ENCODE results near the gene TTLL10.

The TTLL10 gene

DNA sequence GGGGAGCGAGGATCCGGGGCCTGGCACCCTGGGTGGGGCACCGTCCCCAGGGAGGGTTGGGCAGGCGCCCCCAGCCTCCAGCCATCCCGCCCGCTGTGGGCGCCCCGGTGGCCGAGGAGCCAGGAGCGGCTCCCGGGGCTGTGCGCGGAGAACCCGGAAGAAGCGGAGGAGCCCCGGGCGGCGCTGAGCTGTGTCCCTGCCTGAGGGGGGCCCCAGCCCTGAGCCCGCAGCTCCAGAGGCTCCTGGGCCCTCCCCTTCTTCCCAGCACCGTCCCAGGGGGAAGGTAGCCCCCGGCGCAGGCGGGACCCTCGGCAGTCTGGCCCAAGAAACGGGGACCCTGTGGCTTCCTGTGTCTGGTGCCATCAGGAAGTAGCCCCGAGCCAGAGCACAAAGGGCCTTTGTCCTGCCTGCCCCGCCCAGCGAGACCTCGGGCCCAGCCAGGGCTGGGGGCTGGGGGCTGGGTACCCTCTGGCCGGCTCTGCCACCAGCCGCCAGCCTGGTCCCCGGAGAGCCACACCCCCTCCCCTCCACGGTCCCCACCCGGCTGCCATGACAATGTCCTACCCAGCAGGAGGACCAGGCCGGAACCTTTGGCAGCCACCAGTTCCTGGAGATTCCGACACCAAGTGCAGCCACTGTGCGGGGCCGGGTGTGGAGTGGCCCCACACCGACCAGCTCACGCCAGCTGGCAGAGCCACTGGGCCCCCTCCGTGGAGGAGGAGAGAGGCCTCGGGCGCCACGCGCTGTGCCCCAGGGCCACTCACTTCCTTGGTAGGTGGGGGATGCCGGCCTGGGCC is 15.6 kb upstream of the TTLL10 start:
- no peak for DNase-seq (ENCODE audit: low read depth in 3 of 3)

DNA sequence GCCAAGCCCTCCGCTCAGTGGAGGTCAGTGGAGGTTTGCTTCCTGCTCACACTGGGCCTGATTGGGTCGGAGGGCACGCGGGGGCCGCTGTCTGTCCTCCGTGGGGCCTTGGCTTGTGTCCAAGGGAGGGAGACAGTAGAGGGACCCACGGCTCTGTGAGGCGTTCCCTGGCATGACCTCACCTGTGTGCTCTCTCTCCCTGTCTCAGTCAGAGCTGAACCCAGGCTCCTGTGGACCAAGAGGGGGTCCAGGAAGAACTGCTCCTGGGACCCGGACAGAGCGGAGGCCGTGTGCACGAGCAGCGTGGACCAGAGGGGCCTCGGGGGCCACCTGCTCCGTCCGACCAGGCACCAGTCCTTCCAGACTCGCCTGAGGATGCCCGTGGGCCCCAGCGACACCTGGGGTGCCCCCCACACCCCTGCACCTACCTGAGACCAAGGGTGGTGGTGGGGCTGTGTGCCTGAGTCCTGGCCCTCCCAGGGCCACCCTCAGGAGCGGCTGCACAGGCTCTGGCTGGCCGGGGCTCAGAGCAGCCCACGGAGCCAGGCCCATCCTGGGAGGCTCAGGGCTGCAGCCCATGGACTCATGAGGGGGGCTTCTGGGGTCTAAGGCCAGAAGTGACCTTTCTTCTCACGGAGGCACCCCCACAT is 13.3 kb upstream of the TTLL10 start:
- DNase-seq (ENCODE audit: low read depth in 3 of 3): no peak

DNA sequence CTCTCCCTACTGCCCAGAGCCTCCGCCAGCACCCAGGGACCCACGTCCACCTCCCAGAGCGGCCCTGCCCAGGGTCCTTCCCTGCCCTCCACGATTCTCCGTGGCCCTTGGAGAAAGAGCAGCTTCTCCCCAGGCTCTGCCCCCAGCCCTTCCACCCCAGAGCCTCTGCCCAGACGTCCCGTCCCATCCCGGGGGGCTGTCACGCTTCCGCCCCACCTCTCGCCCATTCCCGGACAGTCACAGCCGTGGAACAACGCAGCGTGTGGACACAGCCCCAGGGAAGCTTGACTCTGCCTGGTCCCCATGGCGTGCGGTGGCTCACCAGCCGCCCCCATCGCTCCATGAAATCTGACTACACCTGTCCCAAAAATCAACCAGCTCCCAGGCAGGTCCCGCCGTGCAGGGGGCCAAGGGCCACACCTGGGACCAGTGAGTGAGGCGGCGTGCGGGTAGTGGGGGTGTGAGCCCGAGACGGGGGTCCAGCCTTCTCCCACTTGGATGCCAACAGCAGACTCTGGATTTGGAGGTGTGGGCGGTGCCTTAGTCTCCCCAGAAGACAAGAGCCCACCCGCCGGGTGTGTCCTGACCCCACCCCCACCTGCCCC is 12.5 kb upstream of the TTLL10 start:
- no peak for DNase-seq (ENCODE audit: low read depth in 3 of 3)

DNA sequence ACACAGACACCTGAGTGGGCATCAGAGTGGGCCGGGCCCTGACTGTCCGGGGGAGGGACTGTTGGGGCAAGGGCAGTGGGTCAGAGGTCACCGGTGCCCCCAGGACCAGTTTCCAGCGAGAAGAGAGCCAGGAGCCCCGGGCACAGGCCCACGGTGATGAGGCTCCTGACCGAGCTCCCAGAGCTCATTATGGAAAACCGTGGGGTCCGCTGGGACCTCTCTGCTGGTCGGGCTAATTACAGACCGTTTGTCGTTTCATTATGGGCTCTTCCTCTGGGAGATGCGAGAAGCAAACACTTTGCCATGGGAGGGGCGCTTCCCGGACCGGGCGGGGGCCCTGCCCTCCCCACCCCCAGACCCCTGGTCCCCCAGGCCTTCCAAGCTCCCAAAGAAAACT is 12.0 kb upstream of the TTLL10 start:
- no peak for DNase-seq (ENCODE audit: low read depth in 3 of 3)

DNA sequence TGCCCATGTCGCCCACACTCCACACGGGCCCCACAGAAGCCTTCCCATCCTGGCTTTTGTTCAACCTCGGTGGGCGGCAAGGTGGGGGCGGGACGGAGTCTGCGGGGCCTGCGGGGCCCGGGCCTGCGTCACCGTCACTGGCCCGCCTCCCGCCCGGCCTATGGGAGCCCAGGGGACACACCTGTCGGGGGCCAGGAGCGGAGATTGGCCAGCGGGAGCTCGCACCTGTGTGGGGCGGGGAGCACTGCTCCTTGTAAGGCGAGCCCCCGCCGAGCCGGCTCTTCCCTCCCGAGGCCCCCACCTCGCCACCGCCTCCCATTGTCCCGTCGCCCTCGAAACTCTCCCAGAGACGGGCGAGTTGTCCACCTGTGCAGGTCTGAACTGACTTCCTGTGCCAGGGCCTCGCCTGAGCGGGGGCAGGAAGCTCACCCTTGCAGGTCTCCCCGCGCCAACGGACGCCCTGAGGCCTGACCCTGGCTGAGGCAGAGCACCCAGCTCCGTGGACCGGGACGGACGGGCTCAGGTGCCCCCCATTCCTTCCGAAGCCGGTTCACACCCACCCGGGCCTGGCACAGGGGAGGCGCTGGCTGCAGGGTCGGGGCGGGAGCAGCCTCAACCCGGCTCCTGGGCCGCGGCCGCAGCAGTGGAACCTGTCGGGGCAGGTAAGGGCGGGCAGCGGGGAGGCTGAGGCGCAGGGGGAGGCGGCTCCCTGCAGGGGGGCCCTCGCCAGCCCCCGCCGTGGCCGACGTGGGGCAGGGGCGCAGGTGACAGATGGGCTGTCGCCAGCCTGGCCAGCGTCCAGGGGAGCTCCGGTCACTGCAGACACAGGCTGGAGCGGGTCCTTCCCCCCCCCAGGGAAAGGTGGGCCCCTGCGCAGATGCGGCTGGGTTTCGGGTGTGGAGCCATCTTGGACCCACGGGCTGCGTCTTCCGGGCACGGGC is 10.8 kb upstream of the TTLL10 start:
- no peak for DNase-seq (ENCODE audit: low read depth in 3 of 3)

DNA sequence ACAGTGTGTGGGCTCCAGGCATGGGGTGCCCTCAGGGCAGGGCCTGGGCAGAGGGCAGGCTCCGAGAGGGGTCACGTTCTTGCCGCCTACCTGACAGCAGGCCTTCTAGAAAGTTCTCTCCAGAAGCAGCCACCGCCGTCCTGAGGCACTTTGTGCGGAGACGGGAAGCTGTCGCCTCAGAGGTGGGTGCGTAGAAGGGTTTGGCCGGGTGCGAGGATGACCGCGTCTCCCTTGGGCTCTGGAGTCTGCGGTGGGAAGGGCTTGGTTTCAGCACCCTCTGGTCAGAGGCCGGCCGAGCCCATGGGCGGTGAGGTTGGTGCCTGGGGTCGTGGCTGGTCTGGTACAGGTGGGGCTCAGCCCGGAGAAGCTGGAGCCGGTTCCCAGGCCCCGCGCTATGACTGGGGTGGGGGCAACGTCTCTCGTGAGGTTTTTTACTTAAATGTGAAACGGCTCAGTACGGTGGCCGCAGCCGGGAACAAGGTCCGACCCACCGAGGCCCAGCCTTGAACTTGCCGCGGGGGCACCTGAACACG is 10.1 kb upstream of the TTLL10 start:
- DNase-seq (ENCODE audit: low read depth in 3 of 3): no peak

DNA sequence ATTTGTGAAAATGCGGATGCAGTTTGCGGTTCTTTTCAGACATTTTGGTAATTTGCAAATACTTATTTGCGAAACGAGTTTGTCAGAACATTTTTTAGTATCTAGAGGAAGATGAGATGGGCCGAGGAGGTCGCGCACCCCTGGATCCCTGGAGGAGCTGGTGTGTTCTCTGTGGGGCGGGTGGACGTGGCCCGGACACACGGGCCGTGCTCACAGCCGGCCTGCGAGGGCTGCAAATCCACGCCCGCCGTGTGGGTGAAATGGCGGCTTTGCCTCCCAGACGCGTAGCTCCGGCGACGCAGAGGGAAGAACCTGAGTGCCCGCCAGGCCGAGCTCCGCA is 9.3 kb upstream of the TTLL10 start:
- DNase-seq (ENCODE audit: low read depth in 3 of 3): no peak

DNA sequence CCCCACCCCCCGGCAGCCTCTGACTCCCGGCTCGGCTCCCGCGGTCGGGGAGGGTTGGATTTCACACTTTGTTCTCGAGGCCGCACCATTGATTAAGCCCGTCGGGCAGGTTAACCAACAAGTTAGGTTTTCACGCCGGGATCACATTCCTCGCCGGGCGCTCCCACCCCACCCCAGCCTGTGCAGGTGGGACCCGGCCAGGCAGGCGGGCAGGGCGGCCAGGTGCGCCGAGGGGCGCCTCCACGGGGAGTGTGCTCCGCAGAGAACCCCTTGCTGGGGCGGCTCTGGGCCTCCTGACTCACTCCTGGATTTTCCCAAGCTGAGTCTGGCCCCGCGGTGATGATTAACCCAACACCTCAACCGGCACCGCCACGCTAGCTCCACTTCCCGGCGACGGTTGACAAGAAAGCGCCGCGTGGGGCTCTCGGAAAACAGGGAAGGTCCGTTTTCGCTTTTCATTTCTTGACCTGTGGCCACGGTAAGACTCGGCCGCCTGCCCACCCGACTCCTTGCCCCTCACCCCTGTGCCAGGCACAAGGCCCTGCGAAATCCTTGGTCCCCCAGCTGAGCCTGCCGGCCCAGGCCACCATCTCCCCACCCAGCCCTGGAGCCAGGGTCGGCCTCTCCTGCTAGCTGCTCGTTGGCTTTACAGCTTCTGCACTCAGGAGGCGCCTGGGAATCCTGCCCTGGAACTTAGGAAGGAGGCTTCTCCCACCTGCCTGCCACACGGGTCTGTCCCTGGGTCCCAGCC is 8.8 kb upstream of the TTLL10 start:
- no peak for DNase-seq (ENCODE audit: low read depth in 3 of 3)

DNA sequence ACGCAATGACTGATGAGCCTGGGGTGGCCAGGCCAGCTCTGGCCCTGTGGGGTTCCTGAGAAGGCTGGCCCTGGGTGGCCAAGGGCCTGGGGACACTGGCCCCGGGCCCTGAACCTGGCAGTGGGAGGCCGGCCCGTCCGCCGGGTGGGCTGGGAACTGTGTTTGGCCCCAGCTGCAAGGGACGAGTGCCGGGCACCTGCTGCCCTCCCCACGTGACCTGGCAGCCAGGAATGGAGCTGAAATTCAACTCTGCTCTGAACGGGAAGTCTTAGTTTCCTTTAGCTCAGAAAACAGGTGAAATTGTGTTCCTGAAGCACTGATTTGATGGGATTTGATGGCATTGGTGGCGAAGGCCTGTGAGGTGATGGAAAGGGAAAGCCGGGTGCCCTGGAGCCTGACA is 8.2 kb upstream of the TTLL10 start:
- DNase-seq (ENCODE audit: low read depth in 3 of 3): no peak

DNA sequence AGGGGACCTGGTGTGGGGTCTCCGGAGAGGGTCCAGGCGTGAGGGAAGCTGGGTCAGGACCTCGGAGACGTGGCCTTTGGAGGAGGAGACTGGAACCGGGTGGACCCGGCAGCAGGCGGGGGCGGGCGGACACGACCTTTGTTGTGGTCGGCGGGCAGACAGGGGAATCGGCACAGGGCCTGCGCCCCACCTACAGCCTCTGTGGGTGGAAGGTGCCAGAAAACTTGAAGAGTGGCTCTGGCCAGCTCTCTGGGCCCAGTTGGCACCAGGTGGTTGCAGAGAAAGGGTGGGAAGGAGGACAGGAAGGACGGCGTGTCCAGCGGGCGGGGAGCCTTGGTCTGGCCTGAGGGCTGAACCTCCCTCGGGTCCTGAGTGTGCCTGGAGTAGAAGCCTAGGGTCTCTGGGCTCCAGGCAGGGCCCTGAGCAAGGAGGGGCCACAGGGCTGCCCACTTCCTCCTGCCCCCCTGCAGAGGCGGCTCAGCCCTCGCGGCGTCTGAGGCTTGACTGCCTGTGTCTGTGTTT is 7.7 kb upstream of the TTLL10 start:
- no peak for DNase-seq (ENCODE audit: low read depth in 3 of 3)

DNA sequence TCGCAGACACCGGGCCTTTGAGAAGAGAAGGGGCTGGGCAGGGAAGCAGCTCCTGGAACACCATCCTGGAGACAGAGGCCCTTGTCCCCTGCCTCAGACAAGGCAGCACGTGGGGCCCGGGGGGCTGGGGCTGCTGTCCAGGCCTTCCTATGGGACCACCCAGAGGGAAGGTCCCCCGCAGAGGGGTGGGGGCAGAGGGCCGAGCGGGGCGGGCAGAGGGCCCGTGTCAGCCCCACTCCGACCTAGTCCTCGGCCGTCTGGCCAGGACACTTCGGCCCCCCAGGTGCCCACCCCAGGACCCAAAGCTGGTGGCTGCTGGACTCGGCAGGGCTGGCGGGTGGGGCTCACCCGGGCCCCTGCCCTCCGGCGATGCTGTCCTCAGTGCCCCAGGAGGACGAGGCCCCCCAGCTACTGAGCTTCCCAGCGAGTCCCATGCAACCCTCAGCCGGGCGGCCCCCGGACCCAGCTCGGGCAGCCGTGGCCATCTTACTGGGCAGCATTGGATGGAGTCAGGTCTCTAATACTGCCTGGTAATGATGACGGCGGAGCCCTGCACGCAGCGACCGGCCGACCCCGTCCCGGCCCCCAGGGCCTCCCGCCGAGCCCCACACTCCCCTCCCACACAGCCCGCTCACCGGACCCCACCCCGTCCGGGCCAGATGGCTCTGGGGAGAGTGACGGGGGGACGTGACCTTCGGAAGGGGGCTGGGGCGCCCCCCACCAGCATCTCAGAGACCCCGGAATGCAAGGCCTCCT is 6.9 kb upstream of the TTLL10 start:
- DNase-seq (ENCODE audit: low read depth in 3 of 3): no peak

DNA sequence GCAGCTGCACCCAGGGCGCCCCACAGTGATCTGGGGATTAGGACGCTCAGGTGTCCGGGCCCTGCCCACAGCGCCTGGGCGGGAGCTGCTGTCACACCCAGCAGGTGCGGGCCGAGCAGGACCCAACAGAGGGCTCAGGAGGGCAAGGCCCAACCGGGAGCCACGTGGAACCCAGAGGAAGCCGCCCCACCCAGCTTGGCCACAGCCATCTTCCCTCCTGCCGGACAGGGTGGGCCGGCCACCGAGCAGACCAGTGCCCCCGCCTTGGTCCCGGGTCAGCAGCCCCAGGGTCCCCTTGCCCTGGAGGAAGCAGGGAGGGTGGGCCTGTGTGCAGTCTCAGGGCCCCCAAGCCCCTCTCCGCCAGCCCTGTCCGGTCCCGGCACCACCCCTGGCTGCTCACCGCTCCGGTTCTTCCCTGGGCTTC is 6.3 kb upstream of the TTLL10 start:
- DNase-seq (ENCODE audit: low read depth in 3 of 3): no peak

DNA sequence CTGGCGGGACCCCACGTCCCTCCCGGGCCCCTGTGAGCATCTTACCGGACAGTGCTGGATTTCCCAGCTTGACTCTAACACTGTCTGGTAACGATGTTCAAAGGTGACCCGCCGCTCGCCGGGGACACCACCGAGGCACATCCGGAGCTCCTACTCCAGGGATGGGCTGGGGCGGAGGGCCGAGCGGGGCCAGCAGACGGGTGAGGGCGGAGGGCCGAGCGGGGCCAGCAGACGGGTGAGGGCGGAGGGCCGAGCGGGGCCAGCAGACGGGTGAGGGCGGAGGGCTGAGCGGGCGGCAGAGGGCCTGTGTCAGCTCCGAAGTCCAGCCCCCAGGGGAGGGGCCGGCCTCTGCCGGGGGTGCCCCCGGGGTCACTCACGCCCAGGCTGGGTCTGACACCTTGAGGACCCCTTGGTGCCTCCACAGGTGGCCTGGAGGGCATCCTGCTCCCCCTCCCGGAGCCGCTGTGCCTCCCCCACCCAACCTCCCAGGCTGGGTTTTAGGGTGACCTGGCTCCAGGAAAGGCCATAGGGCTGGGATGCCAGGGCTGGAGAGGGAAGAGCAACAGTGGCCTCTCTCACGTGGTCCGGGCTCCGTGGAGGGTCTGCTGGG is 5.7 kb upstream of the TTLL10 start:
- no peak for DNase-seq (ENCODE audit: low read depth in 3 of 3)

DNA sequence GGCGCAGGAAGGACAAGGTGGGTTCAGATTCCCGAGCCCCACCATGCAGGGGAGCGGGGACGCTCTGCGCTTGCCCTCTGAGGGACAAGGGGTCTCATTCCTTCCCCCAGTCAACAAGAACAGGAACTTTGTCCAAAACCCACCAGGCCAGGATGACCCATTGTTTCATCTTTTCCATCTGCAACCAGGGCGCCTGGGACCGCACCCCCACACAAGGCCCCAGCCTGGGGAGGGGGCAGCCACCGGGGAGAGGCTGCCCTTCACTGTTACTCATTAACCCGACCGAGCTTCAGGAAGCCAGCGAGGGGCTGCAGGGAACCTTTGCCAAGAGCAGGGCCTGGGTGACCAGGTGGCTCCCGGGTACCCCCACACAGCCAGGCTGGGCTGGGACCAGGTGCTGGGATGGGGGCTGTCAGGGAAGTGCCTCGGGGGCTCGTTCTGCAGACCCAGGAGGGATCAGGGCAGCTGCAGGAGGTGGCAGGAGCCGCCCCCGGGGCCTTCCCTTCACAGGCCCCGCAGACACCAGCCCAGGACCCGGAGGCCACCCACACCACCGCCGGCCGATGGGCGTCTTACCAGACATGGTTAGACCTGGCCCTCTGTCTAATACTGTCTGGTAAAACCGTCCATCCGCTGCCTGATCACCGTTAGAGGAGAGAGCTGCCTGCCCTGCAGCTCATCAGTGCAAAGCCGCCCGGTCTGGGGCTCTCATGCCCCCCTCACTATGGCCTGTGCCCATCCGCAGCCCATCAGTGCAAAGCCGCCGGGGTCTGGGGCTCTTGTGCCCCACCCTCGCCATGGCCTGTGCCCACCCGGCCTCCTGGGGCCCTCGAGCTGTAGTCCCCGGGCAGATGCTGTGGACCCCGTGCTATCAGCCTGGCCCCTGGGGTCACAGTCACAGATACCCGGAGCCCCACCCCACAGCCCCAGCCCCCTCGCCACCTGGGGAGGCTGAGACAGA is 4.9 kb upstream of the TTLL10 start:
- no peak for DNase-seq (ENCODE audit: low read depth in 3 of 3)

DNA sequence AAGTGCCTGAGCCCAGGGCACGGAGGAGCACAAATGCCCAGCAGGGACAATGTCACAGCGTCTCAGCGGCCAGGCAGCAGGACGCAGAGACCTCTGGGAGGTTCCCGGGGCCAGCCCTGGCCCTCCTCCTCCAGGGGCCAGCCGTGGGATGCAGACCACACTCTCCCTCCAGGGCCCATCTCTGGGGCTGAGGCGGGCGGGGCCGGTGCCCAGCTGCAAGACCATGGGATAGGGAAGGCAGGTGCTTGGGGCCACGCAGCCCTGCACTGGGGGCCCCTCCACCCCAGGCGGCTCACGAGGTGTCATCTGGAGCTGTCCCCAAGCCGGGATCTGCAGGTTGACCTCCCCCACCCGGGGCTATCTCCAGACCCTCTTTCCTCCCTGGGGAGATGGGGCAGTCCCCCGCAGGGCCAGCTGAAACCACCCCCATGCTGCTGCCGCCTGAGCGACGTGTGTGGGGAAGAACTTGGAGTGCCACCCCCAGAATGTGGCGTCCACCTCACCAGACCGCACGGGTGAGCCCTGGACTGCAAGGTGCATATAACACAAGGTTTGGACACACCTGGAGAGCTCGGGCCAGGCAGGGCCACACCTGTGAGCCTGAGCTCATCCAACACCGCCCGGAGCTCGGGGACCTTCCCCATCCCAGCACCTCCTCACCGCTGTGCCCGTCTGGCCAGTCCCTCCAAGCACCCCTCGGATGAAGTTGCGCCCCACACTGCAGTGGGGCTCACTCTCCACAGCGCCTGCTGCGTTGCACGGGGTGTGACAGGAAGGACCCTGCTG is 4.1 kb upstream of the TTLL10 start:
- no peak for DNase-seq (ENCODE audit: low read depth in 3 of 3)

DNA sequence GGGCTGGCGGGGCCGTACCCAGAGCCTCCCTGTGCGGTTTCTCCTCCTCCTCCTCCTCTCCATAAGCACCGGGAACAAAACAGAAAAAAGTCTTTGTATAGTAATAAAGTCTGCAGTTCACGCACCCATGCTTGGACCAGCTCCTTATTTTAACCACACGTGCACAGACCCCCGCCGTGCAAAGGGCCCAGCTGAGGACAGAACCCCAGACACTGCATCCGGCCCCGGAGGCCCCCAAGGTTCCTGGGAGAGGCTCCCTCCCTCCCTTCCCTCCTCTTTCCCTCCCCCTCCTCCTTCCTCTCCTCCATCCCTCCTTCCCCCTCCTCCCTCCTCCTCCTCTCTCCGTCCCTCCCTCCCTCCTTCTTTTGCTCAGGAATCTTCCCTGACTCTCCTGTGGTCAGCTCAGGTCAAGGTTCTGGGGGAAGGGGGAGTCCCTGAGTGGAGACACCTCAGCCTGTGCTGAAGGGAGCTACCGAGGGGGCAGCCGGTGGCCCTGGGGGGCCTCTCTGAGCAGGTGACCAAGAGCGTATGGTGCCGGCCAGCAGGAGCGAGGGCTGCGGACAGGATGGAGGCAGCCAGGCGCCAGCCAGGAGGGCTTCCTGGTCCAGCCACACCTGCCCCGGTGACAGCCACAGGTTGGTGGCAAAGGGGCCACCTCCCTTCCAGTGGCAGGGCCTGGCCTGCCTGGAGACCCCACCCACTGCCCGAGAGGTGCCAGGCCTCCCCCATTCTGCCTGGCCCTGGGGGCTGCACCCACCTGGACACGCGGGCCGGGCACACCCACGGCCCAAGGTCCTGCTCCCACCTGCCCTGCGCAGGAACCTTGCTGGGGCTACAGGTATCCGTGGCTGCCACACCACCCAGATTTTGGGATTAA is 3.2 kb upstream of the TTLL10 start:
- DNase-seq (ENCODE audit: low read depth in 3 of 3): no peak

DNA sequence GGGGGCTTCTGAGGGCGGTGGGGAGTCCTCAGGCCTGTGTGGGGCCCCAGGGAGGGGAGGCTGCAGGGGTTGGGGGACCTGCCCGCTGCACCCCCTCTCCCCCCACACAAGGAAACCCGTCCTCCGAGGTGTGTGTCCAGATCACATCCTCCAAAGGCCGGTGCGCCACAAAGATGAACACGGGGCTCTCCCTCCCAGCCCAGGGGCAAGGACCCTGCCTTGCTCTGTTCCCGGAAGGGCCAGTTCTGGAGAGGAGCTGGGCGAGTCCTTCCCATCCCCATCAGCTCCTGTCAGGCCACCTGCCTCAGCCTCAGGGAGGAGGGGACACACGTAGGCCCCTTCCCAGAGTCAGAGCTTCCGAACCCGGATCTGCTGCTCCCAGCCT is 2.5 kb upstream of the TTLL10 start:
- no peak for DNase-seq (ENCODE audit: low read depth in 3 of 3)

Data from stimulated activated CD4-positive, alpha-beta T cell treated with anti-CD3 and anti-CD28 coated beads, TNF-alpha, amount 100 ng/mL, for 4 hours (primary cell).